HEK293T (cell line): ENCODE results near the gene WDFY1.

Experiments
- CTCF ChIA-PET: fragments of 350-600 bp; formaldehyde crosslinking; extraction: SDS; loops from one replicate; lab custom pipeline; 2021; ENCODE audit warnings: antibody characterized with exemption, inconsistent platforms; lab: Yijun Ruan, JAX
- POLR2A ChIA-PET: fragments of 350-600 bp; formaldehyde crosslinking; extraction: SDS; loops from one replicate; lab custom pipeline; 2020; ENCODE audit warnings: antibody characterized with exemption, inconsistent platforms; lab: Yijun Ruan, JAX
- DNase-seq: peaks from one replicate; pipeline ENCODE4 v3.0.0; 2012; ENCODE audit warnings: mixed read lengths; ENCODE audit errors: extremely low spot score
- ARNT ChIP-seq: fragments of 450-650 bp; IDR thresholded peaks from 2 replicates; pipeline ENCODE4 v1.6.1; 2017; ENCODE audit warnings: mild to moderate bottlenecking
- BHLHE40 ChIP-seq: fragments of 450-650 bp; IDR thresholded peaks from 2 replicates; pipeline ENCODE4 v1.6.1; 2016; ENCODE audit warnings: mild to moderate bottlenecking, moderate library complexity, borderline replicate concordance
- CTBP1 ChIP-seq: fragments of 450-650 bp; IDR thresholded peaks from 2 replicates; pipeline ENCODE4 v1.6.1; 2016; ENCODE audit warnings: borderline replicate concordance
- ELF4 ChIP-seq: fragments of 450-650 bp; IDR thresholded peaks from 2 replicates; pipeline ENCODE4 v1.6.1; 2017; ENCODE audit warnings: antibody characterized with exemption
- FOXA1 ChIP-seq: fragments of 450-650 bp; IDR thresholded peaks from 2 replicates; pipeline ENCODE4 v1.6.1; 2016; ENCODE audit warnings: mild to moderate bottlenecking
- FOXK2 ChIP-seq: fragments of 450-650 bp; IDR thresholded peaks from 2 replicates; pipeline ENCODE4 v1.6.1; 2016; ENCODE audit warnings: mild to moderate bottlenecking
- FOXM1 ChIP-seq: fragments of 450-650 bp; IDR thresholded peaks from 2 replicates; pipeline ENCODE4 v1.6.1; 2017; ENCODE audit warnings: mild to moderate bottlenecking, borderline replicate concordance
- HDGF ChIP-seq: fragments of 450-650 bp; IDR thresholded peaks from 2 replicates; pipeline ENCODE4 v1.6.1; 2017; ENCODE audit warnings: antibody characterized with exemption, borderline replicate concordance
- L3MBTL2 ChIP-seq: fragments of 450-650 bp; conservative IDR thresholded peaks from 2 replicates; pipeline ENCODE4 v1.6.1; 2016; ENCODE audit warnings: mild to moderate bottlenecking
- LEF1 ChIP-seq: fragments of 450-650 bp; IDR thresholded peaks from 2 replicates; pipeline ENCODE4 v1.6.1; 2017; ENCODE audit warnings: mild to moderate bottlenecking, borderline replicate concordance
- NFRKB ChIP-seq: fragments of 450-650 bp; IDR thresholded peaks from 2 replicates; pipeline ENCODE4 v1.6.1; 2016; ENCODE audit warnings: mild to moderate bottlenecking, moderate library complexity
- SP1 ChIP-seq: fragments of 450-650 bp; IDR thresholded peaks from 2 replicates; pipeline ENCODE4 v1.6.1; 2017
- SUZ12 ChIP-seq: fragments of 450-650 bp; IDR thresholded peaks from 2 replicates; pipeline ENCODE4 v1.6.1; 2016; ENCODE audit warnings: mild to moderate bottlenecking
- TARDBP ChIP-seq: fragments of 450-650 bp; IDR thresholded peaks from 2 replicates; pipeline ENCODE4 v1.6.1; 2016
- ZNF384 ChIP-seq: fragments of 450-650 bp; IDR thresholded peaks from 2 replicates; pipeline ENCODE4 v1.6.1; 2016
- TF ChIP-seq, protein P1 (sequence below): fragments of 450-650 bp; IDR thresholded peaks from 2 replicates; pipeline ENCODE4 v1.6.1; 2016

The WDFY1 gene

DNA sequence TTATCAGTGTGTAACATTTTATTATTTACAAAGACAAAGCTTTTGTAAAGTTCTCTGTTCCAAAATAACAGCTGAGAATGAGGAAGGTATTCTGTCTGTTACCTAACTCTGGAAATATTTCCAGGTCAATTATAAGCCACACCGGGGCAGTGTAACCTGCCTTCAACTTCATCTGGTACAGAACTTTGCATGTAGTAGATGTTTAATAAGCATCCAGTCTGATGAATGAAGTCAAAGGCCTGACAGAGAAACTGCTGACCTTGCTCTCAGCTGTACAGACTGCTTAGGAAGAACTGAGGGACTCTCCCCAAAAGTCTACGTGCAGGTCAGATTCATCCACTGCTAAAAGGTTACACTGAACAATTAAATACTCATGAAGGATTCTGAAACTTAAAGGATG is 43.3 kb downstream of the WDFY1 start:
- CTCF ChIA-PET = no interaction called here
- TF ChIP-seq FOXK2 = no peak
- TF ChIP-seq HDGF = no peak
- no peak for TF ChIP-seq ELF4
- TF ChIP-seq, protein P1, sequence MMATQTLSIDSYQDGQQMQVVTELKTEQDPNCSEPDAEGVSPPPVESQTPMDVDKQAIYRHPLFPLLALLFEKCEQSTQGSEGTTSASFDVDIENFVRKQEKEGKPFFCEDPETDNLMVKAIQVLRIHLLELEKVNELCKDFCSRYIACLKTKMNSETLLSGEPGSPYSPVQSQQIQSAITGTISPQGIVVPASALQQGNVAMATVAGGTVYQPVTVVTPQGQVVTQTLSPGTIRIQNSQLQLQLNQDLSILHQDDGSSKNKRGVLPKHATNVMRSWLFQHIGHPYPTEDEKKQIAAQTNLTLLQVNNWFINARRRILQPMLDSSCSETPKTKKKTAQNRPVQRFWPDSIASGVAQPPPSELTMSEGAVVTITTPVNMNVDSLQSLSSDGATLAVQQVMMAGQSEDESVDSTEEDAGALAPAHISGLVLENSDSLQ = no peak
- no peak for TF ChIP-seq FOXA1
- TF ChIP-seq SP1 = no peak
- TF ChIP-seq ZNF384 = no peak
- no peak for TF ChIP-seq ARNT
- TF ChIP-seq FOXM1 = no peak
- TF ChIP-seq CTBP1 = no peak
- no peak for TF ChIP-seq TARDBP
- no peak for TF ChIP-seq NFRKB
- no peak for TF ChIP-seq SUZ12
- TF ChIP-seq BHLHE40 = no peak
- POLR2A ChIA-PET = no interaction called here
- DNase-seq = no peak

- no peak for TF ChIP-seq TARDBP
- TF ChIP-seq, protein P1 = no peak
- TF ChIP-seq SP1 = no peak
- no peak for TF ChIP-seq FOXM1
- no peak for TF ChIP-seq SUZ12
- POLR2A ChIA-PET = no interaction called here
- CTCF ChIA-PET = interaction anchor here (0.5 kb wide), 1 partner anchor 64 kb away, joined by 4 read pairs; no protein-coding TSS in a partner anchor
- no peak for DNase-seq
Observed at GRCh38 chr2:223901311-223901710, 43.8 kb downstream of the WDFY1 start.

GRCh38 chr2:223900531-223900930 is 44.6 kb downstream of the WDFY1 start:
- ChIA-PET POLR2A (no interaction called here), CTCF (no interaction called here)
- no peak for TF ChIP-seq TARDBP
- TF ChIP-seq LEF1 = no peak
- no peak for TF ChIP-seq FOXK2
- TF ChIP-seq L3MBTL2 = no peak
- TF ChIP-seq CTBP1 = no peak
- TF ChIP-seq BHLHE40 = no peak
- TF ChIP-seq SUZ12 = no peak
- TF ChIP-seq ZNF384 = no peak
- no peak for TF ChIP-seq ARNT
- no peak for TF ChIP-seq ELF4
- TF ChIP-seq, protein P1 = no peak
- TF ChIP-seq NFRKB = no peak
- TF ChIP-seq FOXA1 = no peak
- no peak for TF ChIP-seq SP1
- no peak for TF ChIP-seq FOXM1
- no peak for TF ChIP-seq HDGF
- no peak for DNase-seq

- no peak for DNase-seq
- CTCF ChIA-PET = no interaction called here
- TF ChIP-seq BHLHE40 (no peak), FOXA1 (no peak), FOXM1 (no peak), ARNT (no peak), LEF1 (no peak), ZNF384 (no peak), NFRKB (no peak), ELF4 (no peak)
- TF ChIP-seq, protein P1 = no peak
- POLR2A ChIA-PET = no interaction called here
Observed at GRCh38 chr2:223900066-223900465, 45.1 kb downstream of the WDFY1 start.

GRCh38 chr2:223897669-223898330 is 47.3 kb downstream of the WDFY1 start:
- no peak for TF ChIP-seq FOXM1
- no peak for TF ChIP-seq ELF4
- TF ChIP-seq, protein P1 = no peak
- no peak for TF ChIP-seq SUZ12
- no peak for TF ChIP-seq CTBP1
- no peak for TF ChIP-seq BHLHE40
- no peak for TF ChIP-seq ZNF384
- TF ChIP-seq FOXK2 = no peak
- TF ChIP-seq NFRKB = no peak
- TF ChIP-seq FOXA1 = no peak
- TF ChIP-seq LEF1 = no peak
- no peak for TF ChIP-seq L3MBTL2
- TF ChIP-seq TARDBP = no peak
- no peak for TF ChIP-seq SP1
- TF ChIP-seq ARNT = no peak
- no peak for TF ChIP-seq HDGF
- CTCF ChIA-PET = interaction anchor here (0.7 kb wide), 2 partner anchors 87 to 978 kb away, joined by 3 read pairs; no protein-coding TSS in a partner anchor
- DNase-seq = no peak
- POLR2A ChIA-PET = no interaction called here
